ENCODE data around the gene ILRUN. TPM values are rescaled to one million over a fixed set of nuclear protein-coding genes. Genes with fewer than 3 reads are reported as not detected.

Gene ILRUN
- total RNA-seq, 1 experiment from 2014 or later = 62.8 TPM

DNA sequence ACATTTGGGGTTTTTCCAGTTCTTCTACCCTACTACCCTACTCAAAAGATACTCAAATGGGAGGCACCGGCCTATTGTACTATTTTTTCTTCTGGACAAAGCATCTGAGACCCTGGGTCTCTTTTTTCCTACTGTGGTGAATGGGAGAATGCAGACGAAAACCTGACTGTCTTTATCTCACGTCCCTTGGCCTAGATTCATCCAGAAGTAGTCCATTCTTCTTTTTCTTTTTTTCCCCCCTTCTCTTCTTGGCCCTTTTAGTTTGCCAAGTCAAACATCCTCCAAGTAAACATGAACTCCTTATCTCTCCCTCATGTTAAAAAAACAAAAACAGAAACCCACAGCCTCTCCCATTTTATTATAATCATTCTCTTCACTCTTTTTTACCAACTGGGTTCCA is 8.7 kb upstream of the ILRUN start:
- no peak for TF ChIP-seq TCF7L2 (IDR thresholded peaks at IDR 0.05; ENCODE audit: low read depth, low read length)
- TF ChIP-seq, protein P1, sequence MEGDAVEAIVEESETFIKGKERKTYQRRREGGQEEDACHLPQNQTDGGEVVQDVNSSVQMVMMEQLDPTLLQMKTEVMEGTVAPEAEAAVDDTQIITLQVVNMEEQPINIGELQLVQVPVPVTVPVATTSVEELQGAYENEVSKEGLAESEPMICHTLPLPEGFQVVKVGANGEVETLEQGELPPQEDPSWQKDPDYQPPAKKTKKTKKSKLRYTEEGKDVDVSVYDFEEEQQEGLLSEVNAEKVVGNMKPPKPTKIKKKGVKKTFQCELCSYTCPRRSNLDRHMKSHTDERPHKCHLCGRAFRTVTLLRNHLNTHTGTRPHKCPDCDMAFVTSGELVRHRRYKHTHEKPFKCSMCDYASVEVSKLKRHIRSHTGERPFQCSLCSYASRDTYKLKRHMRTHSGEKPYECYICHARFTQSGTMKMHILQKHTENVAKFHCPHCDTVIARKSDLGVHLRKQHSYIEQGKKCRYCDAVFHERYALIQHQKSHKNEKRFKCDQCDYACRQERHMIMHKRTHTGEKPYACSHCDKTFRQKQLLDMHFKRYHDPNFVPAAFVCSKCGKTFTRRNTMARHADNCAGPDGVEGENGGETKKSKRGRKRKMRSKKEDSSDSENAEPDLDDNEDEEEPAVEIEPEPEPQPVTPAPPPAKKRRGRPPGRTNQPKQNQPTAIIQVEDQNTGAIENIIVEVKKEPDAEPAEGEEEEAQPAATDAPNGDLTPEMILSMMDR (IDR thresholded peaks at IDR 0.05) = no peak
- TF ChIP-seq POLR2AphosphoS5 (IDR thresholded peaks at IDR 0.05; ENCODE audit: low read depth, low read length) = no peak
- TF ChIP-seq SIN3A (IDR thresholded peaks at IDR 0.05; ENCODE audit: borderline replicate concordance, insufficient read depth, low read depth, low read length) = no peak
- TF ChIP-seq, protein P2, sequence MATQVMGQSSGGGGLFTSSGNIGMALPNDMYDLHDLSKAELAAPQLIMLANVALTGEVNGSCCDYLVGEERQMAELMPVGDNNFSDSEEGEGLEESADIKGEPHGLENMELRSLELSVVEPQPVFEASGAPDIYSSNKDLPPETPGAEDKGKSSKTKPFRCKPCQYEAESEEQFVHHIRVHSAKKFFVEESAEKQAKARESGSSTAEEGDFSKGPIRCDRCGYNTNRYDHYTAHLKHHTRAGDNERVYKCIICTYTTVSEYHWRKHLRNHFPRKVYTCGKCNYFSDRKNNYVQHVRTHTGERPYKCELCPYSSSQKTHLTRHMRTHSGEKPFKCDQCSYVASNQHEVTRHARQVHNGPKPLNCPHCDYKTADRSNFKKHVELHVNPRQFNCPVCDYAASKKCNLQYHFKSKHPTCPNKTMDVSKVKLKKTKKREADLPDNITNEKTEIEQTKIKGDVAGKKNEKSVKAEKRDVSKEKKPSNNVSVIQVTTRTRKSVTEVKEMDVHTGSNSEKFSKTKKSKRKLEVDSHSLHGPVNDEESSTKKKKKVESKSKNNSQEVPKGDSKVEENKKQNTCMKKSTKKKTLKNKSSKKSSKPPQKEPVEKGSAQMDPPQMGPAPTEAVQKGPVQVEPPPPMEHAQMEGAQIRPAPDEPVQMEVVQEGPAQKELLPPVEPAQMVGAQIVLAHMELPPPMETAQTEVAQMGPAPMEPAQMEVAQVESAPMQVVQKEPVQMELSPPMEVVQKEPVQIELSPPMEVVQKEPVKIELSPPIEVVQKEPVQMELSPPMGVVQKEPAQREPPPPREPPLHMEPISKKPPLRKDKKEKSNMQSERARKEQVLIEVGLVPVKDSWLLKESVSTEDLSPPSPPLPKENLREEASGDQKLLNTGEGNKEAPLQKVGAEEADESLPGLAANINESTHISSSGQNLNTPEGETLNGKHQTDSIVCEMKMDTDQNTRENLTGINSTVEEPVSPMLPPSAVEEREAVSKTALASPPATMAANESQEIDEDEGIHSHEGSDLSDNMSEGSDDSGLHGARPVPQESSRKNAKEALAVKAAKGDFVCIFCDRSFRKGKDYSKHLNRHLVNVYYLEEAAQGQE (IDR thresholded peaks at IDR 0.05; ENCODE audit: insufficient read depth in 1 of 2, low read depth in 2 of 2, low read length in 1 of 2) = no peak
- in situ Hi-C loops (cut with HindIII; ENCODE audit: low pct_unique_long_range_greater_than_20kb, low sequenced_read_pairs) = no loop called here
- DNase-seq (ENCODE audit: low read depth, low spot score) (no peak), ATAC-seq (no peak)
- intact Hi-C loops (cut with micrococcal nuclease; ENCODE audit: unreplicated experiment) = no loop called here
- ChIA-PET POLR2A (no interaction called here), CTCF (no interaction called here)
- BruUV-seq (replicated peaks) = no TSS peak
- Histone ChIP-seq H3K4me1 (ENCODE audit: control insufficient read depth, insufficient read depth, low read length) (no peaks in the 10 kb centered on the region), H3K27me3 (ENCODE audit: control insufficient read depth, insufficient read depth, low read length) (no peaks in the 10 kb centered on the region), H3K9me3 (ENCODE audit: control insufficient read depth, insufficient read depth, low read depth, low read length) (no peaks in the 10 kb centered on the region), H3K36me3 (ENCODE audit: control insufficient read depth, insufficient read depth, low read length) (no peaks in the 10 kb centered on the region), H3K27ac (ENCODE audit: low read length) (no peak overlapping the region), H3K4me3 (ENCODE audit: low read depth in 2 of 2, low read length in 2 of 2) (no peak overlapping the region)

DNA sequence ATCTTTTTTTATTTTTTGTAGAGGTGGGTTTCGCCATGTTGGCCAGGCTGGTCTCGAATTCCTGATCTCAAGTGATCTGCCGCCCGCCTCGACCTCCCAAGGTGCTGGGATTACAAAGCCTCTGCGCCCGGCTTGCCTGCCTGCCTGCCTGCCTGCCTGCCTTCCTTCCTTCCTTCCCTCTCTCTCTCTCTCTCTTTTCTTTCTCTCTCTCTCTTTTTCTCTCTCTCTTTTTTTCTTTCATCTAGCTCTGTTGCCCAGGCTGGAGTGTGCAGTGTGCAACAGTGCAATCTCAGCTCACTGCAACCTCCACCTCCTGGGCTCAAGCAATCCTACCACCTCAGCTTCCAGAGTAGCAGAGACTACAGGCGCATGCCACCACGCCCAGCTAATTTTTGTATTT is 4.6 kb upstream of the ILRUN start:
- in situ Hi-C loops (cut with HindIII; ENCODE audit: low pct_unique_long_range_greater_than_20kb, low sequenced_read_pairs) = no loop called here
- Histone ChIP-seq H3K9me3 (ENCODE audit: control insufficient read depth, insufficient read depth, low read depth, low read length) (no peaks in the 10 kb centered on the region), H3K4me3 (ENCODE audit: low read depth in 2 of 2, low read length in 2 of 2) (no peak overlapping the region), H3K27me3 (ENCODE audit: control insufficient read depth, insufficient read depth, low read length) (no peaks in the 10 kb centered on the region), H3K27ac (ENCODE audit: low read length) (no peak overlapping the region), H3K36me3 (ENCODE audit: control insufficient read depth, insufficient read depth, low read length) (no peaks in the 10 kb centered on the region; the same call in 1 of the 2 replicates), H3K4me1 (ENCODE audit: control insufficient read depth, insufficient read depth, low read length) (no peaks in the 10 kb centered on the region)
- ChIA-PET POLR2A (no interaction called here), CTCF (interaction anchor here (0.6 kb wide), 1 partner anchor 890 kb away, joined by 3 read pairs; no protein-coding TSS in a partner anchor)
- ATAC-seq (no peak), DNase-seq (ENCODE audit: low read depth, low spot score) (no peak)
- intact Hi-C loops (cut with micrococcal nuclease; ENCODE audit: unreplicated experiment) = no loop called here
- BruUV-seq (replicated peaks) = no TSS peak
- TF ChIP-seq, protein P1 (IDR thresholded peaks at IDR 0.05) = no peak
- no peak for TF ChIP-seq TCF7L2 (IDR thresholded peaks at IDR 0.05; ENCODE audit: low read depth, low read length)
- TF ChIP-seq SIN3A (IDR thresholded peaks at IDR 0.05; ENCODE audit: borderline replicate concordance, insufficient read depth, low read depth, low read length) = no peak
- TF ChIP-seq, protein P2 (IDR thresholded peaks at IDR 0.05; ENCODE audit: insufficient read depth in 1 of 2, low read depth in 2 of 2, low read length in 1 of 2) = no peak
- no peak for TF ChIP-seq POLR2AphosphoS5 (IDR thresholded peaks at IDR 0.05; ENCODE audit: low read depth, low read length)

Measured in Panc1 (cell line).